GM19240 (cell line): ENCODE results near the gene TXK.

Experiments used
- DNase-seq: peaks from one replicate; pipeline ENCODE4 v3.0.0; 2011; ENCODE audit warnings: low spot score; ENCODE audit not compliant: insufficient read length

Gene TXK

GRCh38 chr4:48103483-48104139 is 30.4 kb downstream of the TXK start:
- DNase-seq, result no peak

GRCh38 chr4:48102303-48102702 is 31.7 kb downstream of the TXK start:
- DNase-seq, result no peak

GRCh38 chr4:48100256-48100655 is 33.8 kb downstream of the TXK start:
- no peak for DNase-seq

GRCh38 chr4:48095441-48095840 is 38.6 kb downstream of the TXK start:
- no peak for DNase-seq

DNA sequence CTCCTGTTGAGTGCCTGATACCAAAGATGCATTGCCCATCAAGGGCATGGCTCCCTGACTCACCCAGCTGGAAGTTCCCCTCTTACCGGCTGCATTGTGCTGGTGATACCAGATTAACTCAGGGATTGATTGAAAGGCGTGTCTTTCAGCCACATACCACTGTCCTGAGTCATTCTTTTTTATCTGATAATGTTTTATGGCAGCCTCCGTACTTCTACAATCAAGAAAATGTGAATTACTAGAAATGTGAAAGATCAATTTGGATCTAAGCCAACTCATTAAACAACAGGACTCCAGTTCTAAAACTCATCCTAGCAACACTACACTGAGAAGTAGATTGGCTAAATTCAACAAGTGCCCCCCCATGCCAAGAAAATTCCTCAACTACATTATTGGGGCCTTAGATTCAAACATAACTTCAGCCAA is 40.0 kb downstream of the TXK start:
- no peak for DNase-seq

- no peak for DNase-seq
Observed at GRCh38 chr4:48090621-48091020, 43.4 kb downstream of the TXK start.

DNA sequence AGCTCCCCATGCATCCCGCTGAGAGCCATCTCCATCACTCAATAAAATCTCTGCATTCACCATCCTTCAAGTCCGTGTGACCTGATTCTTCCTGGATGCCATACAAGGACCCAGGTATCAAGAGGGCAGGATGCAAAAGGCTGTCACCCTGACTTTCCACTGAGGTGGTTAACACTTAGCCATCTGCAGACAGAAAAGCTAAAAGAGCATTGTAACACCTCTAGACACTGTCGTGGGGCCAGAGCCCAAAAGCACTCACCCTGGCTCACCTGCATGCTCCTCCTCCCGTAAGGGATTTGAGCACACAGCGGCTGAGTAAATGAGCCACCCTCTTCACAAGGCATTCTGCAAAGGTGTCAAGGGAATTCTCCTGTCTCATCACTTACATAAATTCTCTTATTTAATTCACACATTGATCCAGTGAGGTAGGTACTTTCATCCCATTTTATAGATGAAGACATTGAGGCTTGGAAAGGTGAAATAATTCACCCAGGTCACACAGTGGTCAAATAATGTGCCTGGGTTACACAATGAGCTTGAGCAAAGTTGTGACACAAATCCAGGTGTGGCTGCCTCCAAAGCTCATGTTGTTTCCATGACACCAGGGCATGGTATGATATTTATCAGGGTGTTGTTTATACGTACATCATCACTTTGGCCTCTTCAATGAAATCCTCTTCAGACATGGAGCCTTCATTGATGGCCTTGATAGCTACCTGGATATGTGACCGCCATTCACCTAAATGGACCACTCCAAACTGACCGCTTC is 48.0 kb downstream of the TXK start:
- no peak for DNase-seq

DNA sequence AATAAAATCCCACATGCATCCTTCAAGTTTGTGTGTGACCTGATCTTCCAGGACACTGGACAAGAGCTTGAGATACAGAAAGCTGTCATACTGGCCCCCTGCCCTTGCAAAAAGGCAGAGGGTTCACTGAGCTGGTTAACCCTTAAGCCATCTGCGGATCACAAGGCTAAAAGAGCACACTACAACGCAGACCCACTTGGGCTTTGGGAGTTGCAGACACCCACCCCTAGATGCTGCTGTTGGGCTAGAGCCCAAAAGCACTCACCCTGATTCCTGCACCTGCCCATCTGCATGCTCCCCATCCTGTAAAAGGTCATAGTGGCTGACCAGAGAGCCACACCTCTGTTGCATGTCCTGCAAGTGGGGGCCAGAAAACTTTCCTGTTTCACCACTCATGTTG is 51.1 kb downstream of the TXK start:
- no peak for DNase-seq

GRCh38 chr4:48081196-48081595 is 52.9 kb downstream of the TXK start:
- DNase-seq, result no peak

- no peak for DNase-seq
Observed at GRCh38 chr4:48079972-48080391, 54.1 kb downstream of the TXK start.

DNA sequence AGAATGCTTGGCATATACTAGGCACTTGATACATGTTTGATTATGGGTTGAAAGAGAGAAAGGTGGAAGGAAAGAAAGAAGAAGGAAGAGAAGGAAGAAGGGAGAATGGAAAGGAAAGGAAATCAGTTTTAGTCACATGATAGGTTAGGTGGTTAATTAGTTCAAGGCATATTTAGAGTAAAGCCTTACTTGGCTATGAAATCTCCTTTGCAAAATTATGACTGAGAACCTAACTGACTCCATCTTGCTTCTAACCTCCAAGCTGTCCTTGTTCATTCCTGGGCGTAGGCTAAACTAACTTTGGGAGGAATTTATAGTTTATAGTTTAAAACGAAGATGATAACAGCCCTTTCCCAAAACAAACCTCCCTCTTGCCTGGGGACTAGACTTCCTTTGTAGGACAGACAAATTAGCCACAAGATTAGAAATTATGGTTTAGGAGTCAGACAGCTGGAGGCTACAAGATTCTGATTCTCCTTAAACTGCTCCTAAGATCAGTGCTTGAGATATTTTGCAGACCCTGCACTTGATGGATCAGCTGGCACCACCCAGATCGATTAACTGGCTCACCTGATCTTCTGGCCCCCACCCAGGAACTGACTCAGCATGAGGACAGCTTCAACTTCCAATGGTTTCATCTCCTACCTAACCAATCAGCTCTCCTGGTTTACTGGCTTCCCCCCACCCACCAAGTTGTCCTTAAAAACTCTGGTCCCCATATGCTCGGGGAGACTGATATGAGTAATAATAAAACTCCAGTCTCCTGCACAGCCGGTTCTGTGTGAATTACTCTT is 55.0 kb downstream of the TXK start:
- no peak for DNase-seq

GRCh38 chr4:48078425-48078824 is 55.6 kb downstream of the TXK start:
- no peak for DNase-seq

DNA sequence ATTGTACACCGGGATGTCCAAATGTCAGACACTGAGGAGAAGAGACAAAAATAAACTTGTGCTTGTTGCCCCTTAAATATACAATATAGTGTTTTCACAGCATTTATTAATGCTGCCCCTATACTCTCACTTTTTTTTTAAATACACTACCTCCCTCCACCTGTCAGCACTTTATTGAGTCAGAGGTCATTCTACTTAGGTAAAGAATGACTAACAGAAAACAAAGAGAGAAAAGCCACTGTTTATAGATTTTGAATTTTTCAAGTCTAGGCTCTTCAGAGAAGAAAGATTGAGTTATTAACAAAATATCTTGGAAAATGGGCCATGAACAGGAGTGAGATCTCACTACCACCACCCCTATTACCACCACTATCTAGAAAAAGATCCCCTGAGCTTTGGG is 59.4 kb downstream of the TXK start:
- no peak for DNase-seq

DNA sequence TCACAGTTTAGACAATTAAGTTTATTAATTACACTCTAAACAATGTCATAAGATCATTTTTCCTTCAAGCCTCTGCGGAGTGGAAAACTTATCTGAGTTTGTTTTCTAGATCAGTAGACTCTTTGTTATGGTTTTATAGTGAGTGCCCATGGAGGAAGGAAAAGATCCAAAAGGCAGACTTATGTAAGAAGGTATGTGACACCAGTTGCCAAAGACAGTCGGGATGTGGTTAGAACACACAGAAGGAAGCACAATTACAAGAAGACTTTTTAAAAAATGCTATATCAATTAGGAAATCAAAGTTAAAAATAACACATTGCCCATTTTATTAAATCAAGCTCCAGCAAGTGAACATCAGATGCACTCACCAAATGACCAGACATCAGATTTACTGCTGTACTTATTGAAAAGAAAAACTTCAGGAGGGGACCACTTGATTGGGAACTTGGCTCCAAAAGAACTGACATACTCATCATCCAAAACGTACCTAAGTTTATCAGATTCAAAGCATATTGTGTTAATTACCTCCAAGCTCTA is 60.4 kb downstream of the TXK start:
- DNase-seq, result no peak

- no peak for DNase-seq
Observed at GRCh38 chr4:48071191-48071590, 62.9 kb downstream of the TXK start.

- no peak for DNase-seq
Observed at GRCh38 chr4:48069026-48069425, 65.0 kb downstream of the TXK start.

DNA sequence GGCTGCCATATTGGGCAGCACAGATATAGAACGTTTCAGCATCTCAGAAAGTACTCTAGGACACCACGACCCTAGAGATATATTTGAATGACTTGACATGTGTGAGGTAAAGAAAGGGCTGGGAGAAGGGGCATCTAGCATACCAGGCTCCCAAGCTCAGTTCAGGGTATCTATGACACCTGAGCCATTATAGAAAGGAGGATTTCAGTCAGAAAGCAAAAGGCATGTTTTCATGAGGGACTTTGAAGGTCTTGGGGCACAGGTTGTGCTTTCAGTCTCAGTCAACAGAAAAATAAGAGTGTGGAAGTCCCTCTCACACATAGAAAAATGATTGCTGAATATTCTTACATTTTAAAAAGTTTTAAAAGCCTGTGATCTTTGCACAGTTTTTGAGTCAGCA is 65.9 kb downstream of the TXK start:
- DNase-seq, result no peak

DNA sequence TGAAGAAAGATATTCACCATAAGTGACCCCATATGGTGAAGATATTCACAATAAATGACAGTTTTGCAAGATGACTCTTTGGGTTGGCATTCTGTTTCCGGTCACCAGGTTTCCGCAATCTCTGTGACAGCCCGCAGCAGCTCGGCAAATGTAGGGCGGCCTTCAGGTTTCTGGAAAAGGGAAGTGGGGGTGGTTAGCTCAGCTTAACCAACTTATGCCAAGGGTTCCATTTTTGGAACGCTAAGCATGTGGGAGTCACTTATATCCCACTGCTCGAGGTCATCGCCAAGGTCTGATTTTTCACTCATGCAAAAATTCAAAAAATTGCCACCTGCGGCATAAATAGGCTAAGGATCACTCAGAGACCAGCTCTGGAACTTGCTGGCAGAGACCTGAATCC is 66.5 kb downstream of the TXK start:
- DNase-seq, result no peak

DNA sequence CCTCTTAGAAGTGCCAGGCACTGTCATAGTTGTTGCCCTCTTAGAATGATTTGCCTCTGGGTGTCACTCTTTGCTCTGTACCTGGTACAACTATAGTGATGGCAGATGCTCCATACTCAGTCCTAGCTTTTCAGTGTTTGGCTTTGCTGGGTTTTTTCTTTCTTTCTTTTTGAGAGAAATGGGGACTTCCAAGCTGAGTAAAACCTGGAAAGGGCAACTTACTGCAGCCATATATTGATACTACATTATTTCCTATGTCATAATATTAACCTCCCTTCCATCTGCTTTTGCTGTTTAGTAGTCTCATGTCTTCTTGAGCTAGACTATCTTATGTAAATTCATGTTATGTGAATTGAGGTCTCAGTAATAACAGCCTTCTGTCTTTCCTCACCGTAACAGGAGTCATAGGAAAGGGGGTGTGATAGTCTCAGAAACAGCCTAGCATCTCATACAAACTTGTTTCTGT is 68.4 kb downstream of the TXK start:
- no peak for DNase-seq

GRCh38 chr4:48064349-48064748 is 69.7 kb downstream of the TXK start:
- DNase-seq, result no peak

GRCh38 chr4:48058617-48059530 is 75.2 kb downstream of the TXK start:
- DNase-seq, result no peak
